Measurements from ENCODE around the gene DPH1. TPM values are rescaled to one million over a fixed set of nuclear protein-coding genes. Genes with fewer than 3 reads are reported as not detected.

The DPH1 gene
- total and polyA plus RNA-seq, 4 donors, result 9.8 to 24.6 (median 19.4) TPM

DNA sequence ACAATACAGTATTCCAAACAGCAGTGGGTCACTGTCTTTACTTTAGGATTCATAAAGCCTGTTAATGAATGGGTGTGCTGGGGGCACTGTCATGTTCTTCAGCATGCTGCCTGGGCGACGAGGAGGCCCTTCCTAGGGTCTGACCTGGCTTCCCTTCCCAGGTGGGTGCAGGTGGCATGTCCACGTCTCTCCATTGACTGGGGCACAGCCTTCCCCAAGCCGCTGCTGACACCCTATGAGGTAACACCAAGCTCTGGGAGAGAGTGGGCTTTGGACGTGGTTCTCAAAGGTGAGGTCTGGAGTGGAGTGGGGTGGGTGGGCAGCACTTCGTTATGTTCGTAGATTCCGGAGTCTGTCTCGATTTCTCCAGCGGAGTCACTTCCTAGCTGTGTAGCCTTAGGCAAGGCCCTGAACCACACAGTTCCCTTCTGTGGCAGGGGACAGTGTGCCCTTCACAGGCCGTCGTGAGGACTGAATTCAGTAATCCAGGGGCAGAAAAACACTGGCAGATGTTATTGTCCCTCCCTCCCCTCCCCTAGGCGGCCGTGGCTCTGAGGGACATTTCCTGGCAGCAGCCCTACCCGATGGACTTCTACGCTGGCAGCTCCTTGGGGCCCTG lies 11.1 kb downstream of the DPH1 start:
- Histone ChIP-seq H3K27me3 (ENCODE audit: control insufficient read depth in 4 of 4, insufficient read depth in 4 of 4, low read length in 3 of 4) (no peaks in the 10 kb centered on the region), H3K4me3 (ENCODE audit: low read depth in 1 of 3, low read length in 3 of 3) (peak overlapping the region in 1 of 3 donors; percentile 78), H3K36me3 (ENCODE audit: control insufficient read depth in 4 of 4, insufficient read depth in 3 of 4, low read depth in 1 of 4, low read length in 3 of 4) (peaks cover 0 to 26% (median 19%) of the 10 kb centered on the region in 4 donors), H3K9ac (ENCODE audit: low read depth in 1 of 2, low read length in 2 of 2) (no peak overlapping the region), H3K4me1 (ENCODE audit: control insufficient read depth in 4 of 4, insufficient read depth in 4 of 4, low read length in 3 of 4) (peaks cover 5 to 19% (median 12%) of the 10 kb centered on the region in 4 donors), H3K27ac (ENCODE audit: low read depth in 1 of 2, low read length in 2 of 2) (peak overlapping the region in 1 of 2 donors; percentile 78), H3K9me3 (ENCODE audit: control insufficient read depth in 4 of 4, low read length in 3 of 4) (no peaks in the 10 kb centered on the region)
- DNase-seq (ENCODE audit: low spot score), result no peak
- no peak for TF ChIP-seq YY1 (IDR thresholded peaks at IDR 0.05)
- TF ChIP-seq HNF4G (IDR thresholded peaks at IDR 0.05), result no peak
- TF ChIP-seq, protein P1, sequence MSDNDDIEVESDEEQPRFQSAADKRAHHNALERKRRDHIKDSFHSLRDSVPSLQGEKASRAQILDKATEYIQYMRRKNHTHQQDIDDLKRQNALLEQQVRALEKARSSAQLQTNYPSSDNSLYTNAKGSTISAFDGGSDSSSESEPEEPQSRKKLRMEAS (IDR thresholded peaks at IDR 0.05), result no peak
- TF ChIP-seq SP1 (IDR thresholded peaks at IDR 0.05), result no peak
- TF ChIP-seq TAF1 (conservative IDR thresholded peaks at IDR 0.05), result no peak
- TF ChIP-seq, protein P2, sequence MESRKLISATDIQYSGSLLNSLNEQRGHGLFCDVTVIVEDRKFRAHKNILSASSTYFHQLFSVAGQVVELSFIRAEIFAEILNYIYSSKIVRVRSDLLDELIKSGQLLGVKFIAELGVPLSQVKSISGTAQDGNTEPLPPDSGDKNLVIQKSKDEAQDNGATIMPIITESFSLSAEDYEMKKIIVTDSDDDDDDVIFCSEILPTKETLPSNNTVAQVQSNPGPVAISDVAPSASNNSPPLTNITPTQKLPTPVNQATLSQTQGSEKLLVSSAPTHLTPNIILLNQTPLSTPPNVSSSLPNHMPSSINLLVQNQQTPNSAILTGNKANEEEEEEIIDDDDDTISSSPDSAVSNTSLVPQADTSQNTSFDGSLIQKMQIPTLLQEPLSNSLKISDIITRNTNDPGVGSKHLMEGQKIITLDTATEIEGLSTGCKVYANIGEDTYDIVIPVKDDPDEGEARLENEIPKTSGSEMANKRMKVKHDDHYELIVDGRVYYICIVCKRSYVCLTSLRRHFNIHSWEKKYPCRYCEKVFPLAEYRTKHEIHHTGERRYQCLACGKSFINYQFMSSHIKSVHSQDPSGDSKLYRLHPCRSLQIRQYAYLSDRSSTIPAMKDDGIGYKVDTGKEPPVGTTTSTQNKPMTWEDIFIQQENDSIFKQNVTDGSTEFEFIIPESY (IDR thresholded peaks at IDR 0.05), result no peak
- no peak for TF ChIP-seq RAD21 (IDR thresholded peaks at IDR 0.05)
- no peak for TF ChIP-seq FOXA2 (IDR thresholded peaks at IDR 0.05)
- TF ChIP-seq, protein P3, sequence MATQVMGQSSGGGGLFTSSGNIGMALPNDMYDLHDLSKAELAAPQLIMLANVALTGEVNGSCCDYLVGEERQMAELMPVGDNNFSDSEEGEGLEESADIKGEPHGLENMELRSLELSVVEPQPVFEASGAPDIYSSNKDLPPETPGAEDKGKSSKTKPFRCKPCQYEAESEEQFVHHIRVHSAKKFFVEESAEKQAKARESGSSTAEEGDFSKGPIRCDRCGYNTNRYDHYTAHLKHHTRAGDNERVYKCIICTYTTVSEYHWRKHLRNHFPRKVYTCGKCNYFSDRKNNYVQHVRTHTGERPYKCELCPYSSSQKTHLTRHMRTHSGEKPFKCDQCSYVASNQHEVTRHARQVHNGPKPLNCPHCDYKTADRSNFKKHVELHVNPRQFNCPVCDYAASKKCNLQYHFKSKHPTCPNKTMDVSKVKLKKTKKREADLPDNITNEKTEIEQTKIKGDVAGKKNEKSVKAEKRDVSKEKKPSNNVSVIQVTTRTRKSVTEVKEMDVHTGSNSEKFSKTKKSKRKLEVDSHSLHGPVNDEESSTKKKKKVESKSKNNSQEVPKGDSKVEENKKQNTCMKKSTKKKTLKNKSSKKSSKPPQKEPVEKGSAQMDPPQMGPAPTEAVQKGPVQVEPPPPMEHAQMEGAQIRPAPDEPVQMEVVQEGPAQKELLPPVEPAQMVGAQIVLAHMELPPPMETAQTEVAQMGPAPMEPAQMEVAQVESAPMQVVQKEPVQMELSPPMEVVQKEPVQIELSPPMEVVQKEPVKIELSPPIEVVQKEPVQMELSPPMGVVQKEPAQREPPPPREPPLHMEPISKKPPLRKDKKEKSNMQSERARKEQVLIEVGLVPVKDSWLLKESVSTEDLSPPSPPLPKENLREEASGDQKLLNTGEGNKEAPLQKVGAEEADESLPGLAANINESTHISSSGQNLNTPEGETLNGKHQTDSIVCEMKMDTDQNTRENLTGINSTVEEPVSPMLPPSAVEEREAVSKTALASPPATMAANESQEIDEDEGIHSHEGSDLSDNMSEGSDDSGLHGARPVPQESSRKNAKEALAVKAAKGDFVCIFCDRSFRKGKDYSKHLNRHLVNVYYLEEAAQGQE (IDR thresholded peaks at IDR 0.05), result no peak
- TF ChIP-seq, protein P4, sequence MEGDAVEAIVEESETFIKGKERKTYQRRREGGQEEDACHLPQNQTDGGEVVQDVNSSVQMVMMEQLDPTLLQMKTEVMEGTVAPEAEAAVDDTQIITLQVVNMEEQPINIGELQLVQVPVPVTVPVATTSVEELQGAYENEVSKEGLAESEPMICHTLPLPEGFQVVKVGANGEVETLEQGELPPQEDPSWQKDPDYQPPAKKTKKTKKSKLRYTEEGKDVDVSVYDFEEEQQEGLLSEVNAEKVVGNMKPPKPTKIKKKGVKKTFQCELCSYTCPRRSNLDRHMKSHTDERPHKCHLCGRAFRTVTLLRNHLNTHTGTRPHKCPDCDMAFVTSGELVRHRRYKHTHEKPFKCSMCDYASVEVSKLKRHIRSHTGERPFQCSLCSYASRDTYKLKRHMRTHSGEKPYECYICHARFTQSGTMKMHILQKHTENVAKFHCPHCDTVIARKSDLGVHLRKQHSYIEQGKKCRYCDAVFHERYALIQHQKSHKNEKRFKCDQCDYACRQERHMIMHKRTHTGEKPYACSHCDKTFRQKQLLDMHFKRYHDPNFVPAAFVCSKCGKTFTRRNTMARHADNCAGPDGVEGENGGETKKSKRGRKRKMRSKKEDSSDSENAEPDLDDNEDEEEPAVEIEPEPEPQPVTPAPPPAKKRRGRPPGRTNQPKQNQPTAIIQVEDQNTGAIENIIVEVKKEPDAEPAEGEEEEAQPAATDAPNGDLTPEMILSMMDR (IDR thresholded peaks at IDR 0.05; ENCODE audit: low read depth, low read length, missing input control), result no peak
- TF ChIP-seq FOXA1 (IDR thresholded peaks at IDR 0.05), result no peak
- TF ChIP-seq, protein P5, sequence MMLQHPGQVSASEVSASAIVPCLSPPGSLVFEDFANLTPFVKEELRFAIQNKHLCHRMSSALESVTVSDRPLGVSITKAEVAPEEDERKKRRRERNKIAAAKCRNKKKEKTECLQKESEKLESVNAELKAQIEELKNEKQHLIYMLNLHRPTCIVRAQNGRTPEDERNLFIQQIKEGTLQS (IDR thresholded peaks at IDR 0.05), result no peak
- TF ChIP-seq NR2F2 (IDR thresholded peaks at IDR 0.05), result no peak
- no peak for TF ChIP-seq JUND (IDR thresholded peaks at IDR 0.05)
- TF ChIP-seq GABPA (IDR thresholded peaks at IDR 0.05 in 1 of 2, conservative IDR thresholded peaks at IDR 0.05 in 1 of 2), result no peak
- no peak for TF ChIP-seq HNF4A (conservative IDR thresholded peaks at IDR 0.05)
- no peak for TF ChIP-seq EGR1 (IDR thresholded peaks at IDR 0.05; ENCODE audit: low read depth in 2 of 2)
- no peak for TF ChIP-seq RXRA (IDR thresholded peaks at IDR 0.05)
- 58% methylated on average over 16 of the region's 16 CpGs for WGBS

Data from liver (tissue), 9 donors.